OCI-LY3 (cell line): ENCODE data around the gene TAF4.

ENCODE experiments used
- H2AFZ ChIP-seq: fragments of 200-600, 300-600 bp; shearing (Covaris generic); 2 replicates; pipeline ENCODE4 v1.6.0; 2014; ENCODE audit warnings: antibody characterized with exemption, low read depth, low read length
- H3K27ac ChIP-seq: fragments of 200-600, 300-600 bp; sonication (generic); 2 replicates; pipeline ENCODE4 v1.5.1; 2014; ENCODE audit warnings: mild to moderate bottlenecking, low read length, moderate library complexity, mixed read lengths
- H3K27me3 ChIP-seq: fragments of 200-600, 300-600 bp; sonication (generic); 2 replicates; pipeline ENCODE4 v1.6.1; 2014; ENCODE audit warnings: low read depth, low read length, mixed read lengths
- H3K36me3 ChIP-seq: fragments of 200-600, 300-600 bp; sonication (generic); replicated peaks from 2 replicates; pipeline ENCODE3; 2014; ENCODE audit warnings: low read depth, low read length, mixed read lengths
- H3K4me1 ChIP-seq: fragments of 300-600, 200-600 bp; sonication (generic); 2 replicates; pipeline ENCODE4 v1.6.1; 2014; ENCODE audit warnings: low read length, mixed read lengths
- H3K4me2 ChIP-seq: fragments of 200-600, 300-600 bp; sonication (generic); 2 replicates; pipeline ENCODE4 v1.6.1; 2014; ENCODE audit warnings: low read length, mixed read lengths
- H3K4me3 ChIP-seq: fragments of 300-600, 200-600 bp; sonication (generic); 2 replicates; pipeline ENCODE4 v1.5.1; 2014; ENCODE audit warnings: antibody characterized with exemption, mild to moderate bottlenecking, low read length, moderate library complexity
- H3K79me2 ChIP-seq: fragments of 300-600, 200-600 bp; shearing (Covaris generic); 2 replicates; pipeline ENCODE4 v1.6.1; 2014; ENCODE audit warnings: mild to moderate bottlenecking, low read length, mixed read lengths
- H3K9ac ChIP-seq: fragments of 300-600, 200-600 bp; shearing (Covaris generic); 2 replicates; pipeline ENCODE4 v1.6.0; 2014; ENCODE audit warnings: mild to moderate bottlenecking, low read length, moderate library complexity
- H3K9me3 ChIP-seq: fragments of 200-600, 300-600 bp; shearing (Covaris generic); 2 replicates; pipeline ENCODE4 v1.6.1; 2014; ENCODE audit warnings: low read length, mixed read lengths; ENCODE audit not compliant: insufficient read depth
- H4K20me1 ChIP-seq: fragments of 200-600, 300-600 bp; sonication (generic); 2 replicates; pipeline ENCODE4 v1.6.1; 2016; ENCODE audit warnings: low read length, mixed read lengths; ENCODE audit not compliant: insufficient read depth
- EZH2phosphoT487 ChIP-seq: fragments of 200-600 bp; shearing (Covaris generic); IDR thresholded peaks from 2 replicates; pipeline ENCODE4 v1.6.1; 2018; ENCODE audit warnings: antibody characterized with exemption, mixed run types, low read depth
- TF ChIP-seq, protein P1 (sequence below): fragments of 200-600, 300-600 bp; sonication (generic); IDR thresholded peaks from 2 replicates; pipeline ENCODE4 v1.5.1; 2014; ENCODE audit warnings: antibody characterized with exemption, low read length, low read depth

The TAF4 gene

DNA sequence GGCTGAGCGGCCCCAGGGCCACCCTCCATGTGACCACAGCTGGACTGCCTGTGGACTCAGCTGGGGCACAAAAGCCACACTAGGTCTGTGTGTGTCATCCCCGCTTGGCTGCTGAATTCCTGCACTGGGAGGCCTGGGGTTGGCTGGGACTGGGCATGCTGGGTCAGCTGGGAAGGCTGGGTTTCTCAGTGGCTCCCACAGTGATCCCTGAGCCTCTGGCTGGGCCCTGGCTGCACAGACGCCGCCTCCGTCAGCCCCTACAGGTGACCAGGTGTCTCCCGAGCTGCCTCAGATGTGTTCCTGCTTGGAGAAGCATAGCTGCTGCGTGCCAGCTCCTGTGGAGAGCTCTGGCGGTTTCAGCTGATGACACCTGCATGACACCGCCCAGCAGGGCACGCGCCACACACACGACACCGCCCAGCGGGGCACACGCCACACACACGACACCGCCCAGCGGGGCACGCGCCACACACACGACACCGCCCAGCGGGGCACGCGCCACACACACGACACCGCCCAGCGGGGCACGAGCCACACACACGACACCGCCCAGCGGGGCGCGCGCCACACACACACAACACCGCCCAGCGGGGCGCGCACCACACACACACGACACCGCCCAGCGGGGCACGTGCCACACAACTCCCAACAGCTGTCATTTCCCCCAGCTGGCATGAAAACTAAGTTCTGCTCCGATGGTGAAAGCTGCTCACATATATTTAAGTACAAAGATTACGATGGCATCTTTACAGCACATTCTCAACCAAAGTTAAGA is 88.8 kb downstream of the TAF4 start:
- TF ChIP-seq EZH2phosphoT487: no peak
- TF ChIP-seq, protein P1, sequence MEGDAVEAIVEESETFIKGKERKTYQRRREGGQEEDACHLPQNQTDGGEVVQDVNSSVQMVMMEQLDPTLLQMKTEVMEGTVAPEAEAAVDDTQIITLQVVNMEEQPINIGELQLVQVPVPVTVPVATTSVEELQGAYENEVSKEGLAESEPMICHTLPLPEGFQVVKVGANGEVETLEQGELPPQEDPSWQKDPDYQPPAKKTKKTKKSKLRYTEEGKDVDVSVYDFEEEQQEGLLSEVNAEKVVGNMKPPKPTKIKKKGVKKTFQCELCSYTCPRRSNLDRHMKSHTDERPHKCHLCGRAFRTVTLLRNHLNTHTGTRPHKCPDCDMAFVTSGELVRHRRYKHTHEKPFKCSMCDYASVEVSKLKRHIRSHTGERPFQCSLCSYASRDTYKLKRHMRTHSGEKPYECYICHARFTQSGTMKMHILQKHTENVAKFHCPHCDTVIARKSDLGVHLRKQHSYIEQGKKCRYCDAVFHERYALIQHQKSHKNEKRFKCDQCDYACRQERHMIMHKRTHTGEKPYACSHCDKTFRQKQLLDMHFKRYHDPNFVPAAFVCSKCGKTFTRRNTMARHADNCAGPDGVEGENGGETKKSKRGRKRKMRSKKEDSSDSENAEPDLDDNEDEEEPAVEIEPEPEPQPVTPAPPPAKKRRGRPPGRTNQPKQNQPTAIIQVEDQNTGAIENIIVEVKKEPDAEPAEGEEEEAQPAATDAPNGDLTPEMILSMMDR: no peak
- Histone ChIP-seq H3K4me2 (no peak overlapping the region), H3K4me1 (no peaks in the 10 kb centered on the region), H3K9me3 (no peaks in the 10 kb centered on the region), H4K20me1 (no peaks in the 10 kb centered on the region), H3K79me2 (0 out of 2 replicates have a peak, but pooled peaks cover 3% of the 10 kb centered on the region), H3K4me3 (no peak overlapping the region), H3K9ac (no peak overlapping the region), H3K27ac (no peak overlapping the region), H2AFZ (no peak overlapping the region), H3K36me3 (peaks cover 31% of the 10 kb centered on the region), H3K27me3 (no peaks in the 10 kb centered on the region)

DNA sequence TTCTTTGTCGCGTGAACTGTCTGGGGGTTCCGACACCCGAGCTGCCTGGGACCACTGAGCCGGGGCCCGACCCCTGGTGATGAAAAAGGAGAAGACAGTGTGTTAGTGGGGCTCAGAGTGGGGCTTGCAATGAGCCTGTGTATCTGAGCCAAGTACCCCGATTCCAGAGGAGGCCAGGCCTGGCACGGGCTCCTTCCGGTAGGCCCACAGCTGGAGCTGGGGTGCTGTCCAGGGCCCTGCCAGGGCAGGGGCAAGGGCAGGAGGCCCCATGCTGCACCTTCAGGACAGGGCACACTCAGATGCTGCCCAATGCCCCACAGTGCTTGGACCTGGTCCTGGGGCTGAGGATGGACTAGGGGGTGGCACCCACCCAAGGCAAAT is 89.4 kb downstream of the TAF4 start:
- H3K4me3 ChIP-seq: no peak overlapping the region
- H4K20me1 ChIP-seq: no peaks in the 10 kb centered on the region
- no peaks in the 10 kb centered on the region for H3K27me3 ChIP-seq
- no peak overlapping the region for H3K9ac ChIP-seq
- H2AFZ ChIP-seq: no peak overlapping the region
- H3K4me2 ChIP-seq: no peak overlapping the region
- no peak overlapping the region for H3K27ac ChIP-seq
- no peaks in the 10 kb centered on the region for H3K9me3 ChIP-seq
- 0 out of 2 replicates have a peak, but pooled peaks cover 3% of the 10 kb centered on the region for H3K79me2 ChIP-seq
- peaks cover 31% of the 10 kb centered on the region for H3K36me3 ChIP-seq
- H3K4me1 ChIP-seq: no peaks in the 10 kb centered on the region
- TF ChIP-seq, protein P1: no peak
- no peak for TF ChIP-seq EZH2phosphoT487

DNA sequence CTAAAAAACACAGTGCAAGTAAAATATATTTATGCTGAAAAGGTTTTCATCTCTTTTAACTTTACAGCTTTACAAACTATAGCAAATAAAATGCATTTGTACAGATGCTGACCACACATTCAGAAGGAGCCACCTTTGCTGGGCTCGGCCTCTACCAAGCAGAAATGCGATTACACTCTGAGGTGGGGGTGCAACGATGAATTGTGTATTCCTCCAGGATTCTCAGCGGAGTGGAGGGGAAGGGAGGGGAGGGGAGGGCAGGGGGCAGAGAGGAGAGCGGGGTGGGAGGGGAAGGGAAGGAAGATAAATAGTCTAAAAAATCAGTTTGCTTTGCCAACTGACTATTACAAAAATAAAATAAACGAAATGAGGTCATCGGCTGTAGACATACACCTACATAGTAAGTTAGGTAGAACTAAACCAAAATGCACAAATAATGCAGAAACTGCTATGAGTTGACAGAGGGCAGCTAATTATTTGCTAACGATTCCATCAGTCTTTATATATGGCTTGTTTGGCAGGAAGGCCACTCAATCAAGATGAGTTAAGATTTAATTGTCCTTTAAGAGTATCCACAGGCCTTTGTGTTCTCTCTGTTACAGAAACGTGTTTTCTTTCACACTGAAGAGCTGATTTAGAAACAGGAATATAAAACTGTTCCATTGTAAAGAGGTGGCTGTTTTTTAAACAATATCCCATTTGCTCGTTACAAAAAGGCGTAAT is 90.1 kb downstream of the TAF4 start:
- Histone ChIP-seq H3K9ac (no peak overlapping the region), H3K4me2 (no peak overlapping the region), H3K27ac (no peak overlapping the region), H3K9me3 (no peaks in the 10 kb centered on the region), H3K79me2 (0 out of 2 replicates have a peak, but pooled peaks cover 3% of the 10 kb centered on the region), H3K36me3 (peaks cover 31% of the 10 kb centered on the region), H3K4me1 (no peaks in the 10 kb centered on the region), H3K4me3 (no peak overlapping the region), H4K20me1 (no peaks in the 10 kb centered on the region), H2AFZ (no peak overlapping the region), H3K27me3 (no peaks in the 10 kb centered on the region)
- no peak for TF ChIP-seq EZH2phosphoT487
- TF ChIP-seq, protein P1: no peak

DNA sequence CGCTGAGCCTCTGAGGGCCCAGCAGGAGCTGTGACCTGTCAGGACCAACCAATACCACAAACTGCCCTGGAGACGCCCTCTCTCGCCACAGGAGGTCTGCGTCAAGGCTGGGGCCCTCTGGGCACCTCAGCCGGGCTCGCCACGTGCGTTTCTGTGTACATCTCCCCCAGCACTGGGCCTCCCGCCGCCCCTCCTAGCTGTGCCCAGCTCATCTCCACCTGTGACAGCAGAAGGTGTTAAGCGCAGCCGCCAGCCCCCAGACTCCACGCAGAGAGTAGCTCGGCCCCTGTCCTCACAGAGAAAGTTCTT is 91.4 kb downstream of the TAF4 start:
- Histone ChIP-seq H3K27me3 (no peaks in the 10 kb centered on the region), H3K36me3 (peaks cover 31% of the 10 kb centered on the region), H3K4me2 (no peak overlapping the region), H3K79me2 (0 out of 2 replicates have a peak, but pooled peaks cover 3% of the 10 kb centered on the region), H3K9me3 (no peaks in the 10 kb centered on the region), H4K20me1 (no peaks in the 10 kb centered on the region), H2AFZ (no peak overlapping the region), H3K4me3 (no peak overlapping the region), H3K4me1 (no peaks in the 10 kb centered on the region), H3K9ac (no peak overlapping the region), H3K27ac (no peak overlapping the region)
- TF ChIP-seq, protein P1: no peak
- TF ChIP-seq EZH2phosphoT487: no peak
